A549 (cell line): ENCODE measurements around the gene POLR2C. TPM values are rescaled to one million over a fixed set of nuclear protein-coding genes. Genes with fewer than 3 reads are reported as not detected.
A peak's percentile ranks its signal among the peaks of the same experiment; 100 is the strongest.

Experiments
- ATAC-seq, 2 experiments: fragments of 200-7000 bp in 1 of 2; fragments of >200 bp in 1 of 2; cut with Nextera tagmentation in 1 of 2; cut with Tn5 transposase in 1 of 2; 3 replicates each; pipeline versions ENCODE4 v1.8.0 to v1.9.1; 2018 to 2020; ENCODE audit warnings: mild to moderate bottlenecking in 1 of 2, moderate library complexity in 1 of 2
- CTCF ChIA-PET: fragments of 300-600 bp; sonication (Branson Sonifier 250); formaldehyde crosslinking; extraction: SDS; loops from one replicate; lab custom pipeline; 2021; ENCODE audit warnings: antibody characterized with exemption, inconsistent platforms; lab: Yijun Ruan, JAX
- POLR2A ChIA-PET: fragments of 350-600 bp; formaldehyde crosslinking; extraction: SDS; loops from one replicate; lab custom pipeline; 2021; ENCODE audit warnings: antibody characterized with exemption, inconsistent platforms; lab: Yijun Ruan, JAX
- DNase-seq, 2 experiments: peaks; one replicate each; pipeline versions ENCODE4 v3.0.0 to v3.0.0-alpha.2; 2011 to 2016; ENCODE audit warnings: low read depth in 1 of 2, low spot score in 1 of 2
- FAIRE-seq: peaks from 2 replicates; lab custom pipeline; 2011; peaks lifted over from hg19 to GRCh38; lab: Jason Lieb, UNC
- H3K27ac ChIP-seq, 2 experiments: fragments of >200 bp; sonication (Bioruptor Twin); formaldehyde crosslinking; 3 replicates each; pipeline ENCODE4 v1.5.1; 2016 to 2017
- H3K4me1 ChIP-seq: fragments of >200 bp; sonication (Bioruptor Twin); formaldehyde crosslinking; 3 replicates; pipeline ENCODE4 v1.6.1; 2016
- H3K4me2 ChIP-seq: fragments of >200 bp; sonication (Bioruptor Twin); formaldehyde crosslinking; 3 replicates; pipeline ENCODE4 v1.6.1; 2016
- H3K4me3 ChIP-seq: fragments of >200 bp; sonication (Bioruptor Twin); formaldehyde crosslinking; 3 replicates; pipeline ENCODE4 v1.5.1; 2016
- H3K9me3 ChIP-seq: fragments of >200 bp; sonication (Bioruptor Twin); formaldehyde crosslinking; 3 replicates; pipeline ENCODE4 v1.6.1; 2016
- BHLHE40 ChIP-seq: IDR thresholded peaks from 2 replicates; pipeline ENCODE4 v1.6.1; 2012; ENCODE audit warnings: low read depth, low read length, inconsistent platforms
- CBX2 ChIP-seq: fragments of 200-600 bp; sonication (generic); IDR thresholded peaks from 2 replicates; pipeline ENCODE4 v1.6.1; 2016; ENCODE audit warnings: low read depth, mild to moderate bottlenecking, borderline replicate concordance
- EP300 ChIP-seq, 2 experiments: fragments of >200 bp; sonication (Bioruptor Twin); formaldehyde crosslinking; IDR thresholded peaks; 2 replicates in 1 of 2; 3 replicates in 1 of 2; pipeline ENCODE4 v1.6.1; 2016 to 2017
- ESRRA ChIP-seq: fragments of 150-350 bp; IDR thresholded peaks from 2 replicates; pipeline ENCODE4 v1.6.1; 2014; ENCODE audit warnings: mild to moderate bottlenecking, low read length, borderline replicate concordance
- FOSL2 ChIP-seq, 2 experiments: fragments of 450-650 bp in 1 of 2; fragments of >200 bp in 1 of 2; sonication (Bioruptor Twin) in 1 of 2; formaldehyde crosslinking; IDR thresholded peaks; 2 replicates each; pipeline versions ENCODE4 v1.5.0 to v1.6.1; 2016 to 2020; ENCODE audit warnings: mild to moderate bottlenecking in 1 of 2, moderate library complexity in 1 of 2
- HDAC2 ChIP-seq: fragments of 200-600 bp; sonication (generic); IDR thresholded peaks from 2 replicates; pipeline ENCODE4 v1.6.1; 2016
- HOXB13 ChIP-seq: fragments of 250-450 bp; sonication (Bioruptor Pico); IDR thresholded peaks from 2 replicates; pipeline ENCODE4 v1.5.0; 2020; ENCODE audit warnings: low read depth, mild to moderate bottlenecking, moderate library complexity
- JUNB ChIP-seq: fragments of >200 bp; sonication (Bioruptor Twin); formaldehyde crosslinking; IDR thresholded peaks from 2 replicates; pipeline ENCODE4 v1.6.1; 2016
- KDM1A ChIP-seq: fragments of 200-600 bp; sonication (generic); IDR thresholded peaks from 2 replicates; pipeline ENCODE4 v1.6.1; 2016; ENCODE audit warnings: low read depth, mild to moderate bottlenecking
- MYC ChIP-seq: IDR thresholded peaks from 2 replicates; pipeline ENCODE4 v1.6.1; 2012; ENCODE audit warnings: mild to moderate bottlenecking, inconsistent platforms, low read length, improper control_type of control experiment, borderline replicate concordance
- NPAS2 ChIP-seq: fragments of 250-450 bp; sonication (Bioruptor Pico); IDR thresholded peaks from 2 replicates; pipeline ENCODE4 v1.8.0; 2022; ENCODE audit warnings: mild to moderate bottlenecking, moderate library complexity, borderline replicate concordance
- POLR2A ChIP-seq: IDR thresholded peaks from 2 replicates; pipeline ENCODE4 v1.6.1; 2012; ENCODE audit warnings: mild to moderate bottlenecking, low read length
- POLR2AphosphoS2 ChIP-seq: conservative IDR thresholded peaks from 2 replicates; pipeline ENCODE4 v1.6.1; 2012; ENCODE audit warnings: low read length, improper control_type of control experiment, inconsistent platforms
- RAD21 ChIP-seq, 2 experiments: fragments of >200 bp in 1 of 2; sonication (Bioruptor Twin) in 1 of 2; formaldehyde crosslinking in 1 of 2; IDR thresholded peaks in 1 of 2; conservative IDR thresholded peaks in 1 of 2; 2 replicates in 1 of 2; 3 replicates in 1 of 2; pipeline ENCODE4 v1.6.1; 2012 to 2018; ENCODE audit warnings: inconsistent platforms in 1 of 2
- RARB ChIP-seq: fragments of 250-450 bp; sonication (Bioruptor Pico); IDR thresholded peaks from 2 replicates; pipeline ENCODE4 v1.8.0; 2021; ENCODE audit warnings: mild to moderate bottlenecking, moderate library complexity
- SMC3 ChIP-seq: fragments of >200 bp; sonication (Bioruptor Twin); formaldehyde crosslinking; IDR thresholded peaks from 3 replicates; pipeline ENCODE4 v1.6.1; 2018; ENCODE audit warnings: inconsistent platforms
- TP53 ChIP-seq: fragments of 250-450 bp; sonication (Bioruptor Pico); IDR thresholded peaks from 2 replicates; pipeline ENCODE4 v1.5.0; 2021; ENCODE audit warnings: mild to moderate bottlenecking, moderate library complexity
- USF2 ChIP-seq: fragments of 450-650 bp; IDR thresholded peaks from 2 replicates; pipeline ENCODE4 v1.6.1; 2014; ENCODE audit warnings: antibody characterized with exemption
- ZC3H11A ChIP-seq: fragments of 450-650 bp; IDR thresholded peaks from 2 replicates; pipeline ENCODE4 v1.6.1; 2014; ENCODE audit warnings: antibody characterized with exemption, mild to moderate bottlenecking
- ZFP36 ChIP-seq: fragments of 450-650 bp; IDR thresholded peaks from 2 replicates; pipeline ENCODE4 v1.6.1; 2014; ENCODE audit warnings: borderline replicate concordance; ENCODE audit not compliant: partially characterized antibody
- ZNF302 ChIP-seq: fragments of 250-450 bp; sonication (Bioruptor Pico); IDR thresholded peaks from 2 replicates; pipeline ENCODE4 v1.9.0; 2021; ENCODE audit warnings: inconsistent platforms, mild to moderate bottlenecking, moderate library complexity
- WGBS: methylation state at CpG from one replicate; pipeline ENCODE4 v1.1.6; 2017; ENCODE audit errors: missing lambda C conversion rate; 5-methylcytosine and 5-hydroxymethylcytosine counted together
- polyA plus RNA-seq, 4 experiments: library from polyadenylated mRNA; depleted of rRNA in 3 of 4; stranded (reverse); fragments of >200 nt; fragmentation: RNase III in 1 of 4; extraction: RNeasy Plus Mini Kit Qiagen cat#74134 plus additional on column Dnase treatment in 1 of 4; gene quantifications; 2 replicates in 3 of 4; 3 replicates in 1 of 4; pipeline ENCODE4 v1.2.3, GENCODE V29; 2011 to 2017
- TF ChIP-seq, protein P1 (sequence below): fragments of >200 bp; sonication (Bioruptor Twin); formaldehyde crosslinking; IDR thresholded peaks from 3 replicates; pipeline ENCODE4 v1.6.1; 2016
- TF ChIP-seq, protein P2 (sequence below): fragments of >200 bp; sonication (Bioruptor Twin); formaldehyde crosslinking; IDR thresholded peaks from 3 replicates; pipeline ENCODE4 v1.5.1; 2016
- TF ChIP-seq, protein P3 (sequence below): IDR thresholded peaks from 2 replicates; pipeline ENCODE4 v1.6.1; 2012; ENCODE audit warnings: low read depth, borderline replicate concordance
- TF ChIP-seq, protein P4 (sequence below): fragments of >200 bp; sonication (Bioruptor Twin); formaldehyde crosslinking; IDR thresholded peaks from 2 replicates; pipeline ENCODE4 v1.6.1; 2016

POLR2C gene
- polyA plus RNA-seq, 2 of the 4 experiments (the other 2 are of a cell fraction), result 148 to 229 TPM

DNA sequence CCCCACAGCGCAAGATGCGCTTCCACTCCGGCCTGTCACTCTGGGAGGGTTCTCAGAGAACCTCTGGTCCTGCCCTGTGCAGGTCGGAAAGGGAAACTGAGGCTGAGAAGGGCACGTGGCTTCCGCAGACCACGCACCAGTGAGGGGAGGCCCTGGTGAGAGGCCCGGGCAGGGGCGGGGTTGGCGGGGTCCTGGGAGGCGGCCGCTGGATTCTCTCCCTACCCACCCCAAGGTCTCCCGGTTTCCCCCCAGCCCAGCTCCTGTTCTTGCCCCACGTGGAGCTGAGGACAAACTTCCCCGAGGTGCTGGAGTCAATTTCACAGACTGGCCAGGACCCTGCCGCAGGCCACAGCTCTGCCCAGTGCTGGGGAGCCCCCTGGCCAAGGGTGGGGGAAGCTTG lies 46.4 kb upstream of the POLR2C start:
- FAIRE-seq (no peak), ATAC-seq (peak in 1 of 2 experiments; percentile 3; a peak in 1 of 6 replicates), DNase-seq (no peak)
- no peak overlapping the region for H3K4me3 ChIP-seq
- peaks cover 25% of the 10 kb centered on the region for H3K4me1 ChIP-seq
- H3K4me2 ChIP-seq, result no peak overlapping the region
- H3K9me3 ChIP-seq, result no peaks in the 10 kb centered on the region
- WGBS, result 95% methylated on average over 14 of the region's 16 CpGs
- H3K27ac ChIP-seq, result peak overlapping the region; percentile 75 to 92; a peak in 5 of 6 replicates
- ChIA-PET CTCF (interaction anchor here (0.8 to 16.7 kb wide), 35 partner anchors 10 to 332 kb away, joined by 3 to 709 read pairs (median 8); partner anchors contain the start of genes ARL2BP, CCL17, CX3CL1 and DOK4), POLR2A (interaction anchor here (0.8 kb wide), 1 partner anchor 15 kb away, joined by 3 read pairs; no protein-coding TSS in a partner anchor)
- no peak for TF ChIP-seq NPAS2 (CRISPR knock-in tag)
- no peak for TF ChIP-seq MYC
- TF ChIP-seq ZFP36, result no peak
- TF ChIP-seq ESRRA, result no peak
- TF ChIP-seq EP300 (IDR thresholded peaks at IDR 0.05), result no peak
- no peak for TF ChIP-seq HOXB13 (CRISPR knock-in tag)
- TF ChIP-seq FOSL2 (IDR thresholded peaks at IDR 0.05), result no peak
- no peak for TF ChIP-seq FOSL2 (CRISPR knock-in tag; IDR thresholded peaks at IDR 0.05)
- no peak for TF ChIP-seq TP53 (CRISPR knock-in tag)
- TF ChIP-seq, protein P1, sequence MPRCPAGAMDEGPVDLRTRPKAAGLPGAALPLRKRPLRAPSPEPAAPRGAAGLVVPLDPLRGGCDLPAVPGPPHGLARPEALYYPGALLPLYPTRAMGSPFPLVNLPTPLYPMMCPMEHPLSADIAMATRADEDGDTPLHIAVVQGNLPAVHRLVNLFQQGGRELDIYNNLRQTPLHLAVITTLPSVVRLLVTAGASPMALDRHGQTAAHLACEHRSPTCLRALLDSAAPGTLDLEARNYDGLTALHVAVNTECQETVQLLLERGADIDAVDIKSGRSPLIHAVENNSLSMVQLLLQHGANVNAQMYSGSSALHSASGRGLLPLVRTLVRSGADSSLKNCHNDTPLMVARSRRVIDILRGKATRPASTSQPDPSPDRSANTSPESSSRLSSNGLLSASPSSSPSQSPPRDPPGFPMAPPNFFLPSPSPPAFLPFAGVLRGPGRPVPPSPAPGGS, result no peak
- TF ChIP-seq, protein P2, sequence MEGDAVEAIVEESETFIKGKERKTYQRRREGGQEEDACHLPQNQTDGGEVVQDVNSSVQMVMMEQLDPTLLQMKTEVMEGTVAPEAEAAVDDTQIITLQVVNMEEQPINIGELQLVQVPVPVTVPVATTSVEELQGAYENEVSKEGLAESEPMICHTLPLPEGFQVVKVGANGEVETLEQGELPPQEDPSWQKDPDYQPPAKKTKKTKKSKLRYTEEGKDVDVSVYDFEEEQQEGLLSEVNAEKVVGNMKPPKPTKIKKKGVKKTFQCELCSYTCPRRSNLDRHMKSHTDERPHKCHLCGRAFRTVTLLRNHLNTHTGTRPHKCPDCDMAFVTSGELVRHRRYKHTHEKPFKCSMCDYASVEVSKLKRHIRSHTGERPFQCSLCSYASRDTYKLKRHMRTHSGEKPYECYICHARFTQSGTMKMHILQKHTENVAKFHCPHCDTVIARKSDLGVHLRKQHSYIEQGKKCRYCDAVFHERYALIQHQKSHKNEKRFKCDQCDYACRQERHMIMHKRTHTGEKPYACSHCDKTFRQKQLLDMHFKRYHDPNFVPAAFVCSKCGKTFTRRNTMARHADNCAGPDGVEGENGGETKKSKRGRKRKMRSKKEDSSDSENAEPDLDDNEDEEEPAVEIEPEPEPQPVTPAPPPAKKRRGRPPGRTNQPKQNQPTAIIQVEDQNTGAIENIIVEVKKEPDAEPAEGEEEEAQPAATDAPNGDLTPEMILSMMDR, result no peak
- no peak for TF ChIP-seq KDM1A
- no peak for TF ChIP-seq RARB
- TF ChIP-seq JUNB, result no peak

- Histone ChIP-seq H3K9me3 (no peaks in the 10 kb centered on the region), H3K4me1 (peaks cover 33% of the 10 kb centered on the region), H3K4me3 (no peak overlapping the region), H3K27ac (peak overlapping the region; percentile 66 to 92; a peak in 5 of 6 replicates), H3K4me2 (peak overlapping the region; percentile 74; the same call in 2 of the 3 replicates)
- WGBS, result 82% methylated on average over 6 of the region's 6 CpGs
- POLR2A ChIA-PET, result no interaction called here
- FAIRE-seq (no peak), DNase-seq (no peak), ATAC-seq (no peak)
- CTCF ChIA-PET, result interaction anchor here (0.5 to 16.7 kb wide), 37 partner anchors 11 to 335 kb away, joined by 3 to 709 read pairs (median 10); partner anchors contain the start of genes CCL17, DOK4, POLR2C and PSME3IP1
- no peak for TF ChIP-seq MYC
These were observed 43.0 kb upstream of the POLR2C start for GRCh38 chr16:57419506-57419905.

- WGBS, result 26% methylated on average over 10 of the region's 10 CpGs
- Histone ChIP-seq H3K4me1 (peaks cover 31% of the 10 kb centered on the region), H3K4me3 (no peak overlapping the region), H3K27ac (peak overlapping the region in 1 of 2 experiments; percentile 47; a peak in 3 of 6 replicates), H3K9me3 (no peaks in the 10 kb centered on the region), H3K4me2 (peak overlapping the region; percentile 39)
- TF ChIP-seq ZC3H11A (no peak), USF2 (no peak), RAD21 (conservative IDR thresholded peaks at IDR 0.05 in 1 of 2, IDR thresholded peaks at IDR 0.05 in 1 of 2) (peak; percentile 82 to 86), CBX2 (no peak), SMC3 (peak; percentile 83), ZNF302 (CRISPR knock-in tag) (no peak), BHLHE40 (no peak), HDAC2 (no peak), POLR2A (no peak), POLR2AphosphoS2 (no peak)
- TF ChIP-seq, protein P3, sequence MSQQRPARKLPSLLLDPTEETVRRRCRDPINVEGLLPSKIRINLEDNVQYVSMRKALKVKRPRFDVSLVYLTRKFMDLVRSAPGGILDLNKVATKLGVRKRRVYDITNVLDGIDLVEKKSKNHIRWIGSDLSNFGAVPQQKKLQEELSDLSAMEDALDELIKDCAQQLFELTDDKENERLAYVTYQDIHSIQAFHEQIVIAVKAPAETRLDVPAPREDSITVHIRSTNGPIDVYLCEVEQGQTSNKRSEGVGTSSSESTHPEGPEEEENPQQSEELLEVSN, result no peak
- TF ChIP-seq, protein P2, result peak; percentile 75
- TF ChIP-seq, protein P4, sequence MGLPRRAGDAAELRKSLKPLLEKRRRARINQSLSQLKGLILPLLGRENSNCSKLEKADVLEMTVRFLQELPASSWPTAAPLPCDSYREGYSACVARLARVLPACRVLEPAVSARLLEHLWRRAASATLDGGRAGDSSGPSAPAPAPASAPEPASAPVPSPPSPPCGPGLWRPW, result no peak
- ATAC-seq, result peak; percentile 67 to 73
- DNase-seq, result peak; percentile 55 to 72
- ChIA-PET CTCF (interaction anchor here (0.7 to 16.7 kb wide), 34 partner anchors 9 to 337 kb away, joined by 3 to 709 read pairs (median 4); partner anchors contain the start of genes ARL2BP, CIAPIN1, COQ9 and CPNE2), POLR2A (interaction anchor here (0.9 to 1.0 kb wide), 2 partner anchors 121 to 122 kb away, joined by 3 read pairs; no protein-coding TSS in a partner anchor)
- FAIRE-seq, result no peak
These were observed 40.2 kb upstream of the POLR2C start for GRCh38 chr16:57422026-57422944.
